Measurements from ENCODE around the gene EPGN. TPM values are rescaled to one million over a fixed set of nuclear protein-coding genes. Genes with fewer than 3 reads are reported as not detected.

The EPGN gene
- total and polyA plus RNA-seq, 2 of the 8 experiments (the other 6 are each of a cell fraction or from before 2014, with no cell fraction given): not detected

DNA sequence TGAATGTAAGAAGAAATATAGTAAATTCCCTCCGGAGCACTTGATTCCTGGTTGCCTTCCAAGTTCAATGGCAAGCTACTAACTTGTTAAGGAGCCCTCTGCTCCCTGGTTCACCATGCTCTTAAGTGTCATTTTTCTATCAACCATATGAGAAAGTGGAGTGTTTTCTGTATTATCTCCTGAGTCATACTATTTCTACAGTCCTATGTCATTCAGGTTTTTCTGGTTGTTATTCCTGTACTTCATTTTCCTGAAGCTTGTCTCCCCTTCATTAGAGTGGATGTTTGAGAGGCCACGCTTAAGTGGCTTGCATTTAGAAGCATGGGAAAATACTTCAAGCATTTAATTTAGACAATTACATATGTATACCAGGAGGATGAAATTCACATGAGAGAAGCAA is 14.7 kb upstream of the EPGN start:
- Histone ChIP-seq H2BK5ac (ENCODE audit: low read depth, low read length) (no peak overlapping the region), H2BK15ac (ENCODE audit: low read length) (no peak overlapping the region), H3K4ac (replicated peaks; ENCODE audit: insufficient read length, low read depth, low read length) (no peak overlapping the region), H3K79me1 (ENCODE audit: low read depth, low read length) (no peaks in the 10 kb centered on the region), H3K14ac (ENCODE audit: insufficient read length) (no peak overlapping the region), H2BK20ac (ENCODE audit: low read length) (no peak overlapping the region), H3K9me3 (ENCODE audit: insufficient read depth in 2 of 2, low read depth in 1 of 2, low read length in 1 of 2) (no peaks in the 10 kb centered on the region), H3K23me2 (ENCODE audit: low read depth, low read length) (no peaks in the 10 kb centered on the region), H3K23ac (ENCODE audit: insufficient read length) (no peak overlapping the region), H3K9ac (replicated peaks in 1 of 4; ENCODE audit: extremely low read depth in 1 of 4, low read depth in 3 of 4, low read length in 3 of 4) (no peak overlapping the region), H2BK12ac (ENCODE audit: low read depth, low read length) (no peak overlapping the region), H3K4me3 (ENCODE audit: extremely low read depth in 1 of 4, insufficient read depth in 2 of 4, low read depth in 3 of 4, low read length in 4 of 4) (no peak overlapping the region), H2BK120ac (replicated peaks; ENCODE audit: low read depth, low read length) (no peak overlapping the region), H4K20me1 (replicated peaks in 1 of 2; ENCODE audit: control insufficient read depth in 1 of 2, insufficient read depth in 2 of 2, low read length in 2 of 2) (no peaks in the 10 kb centered on the region), H3K27ac (ENCODE audit: low read depth, low read length) (no peak overlapping the region), H4K91ac (replicated peaks; ENCODE audit: insufficient read length, low read length) (no peak overlapping the region), H3K79me2 (ENCODE audit: control insufficient read depth in 1 of 2, insufficient read depth in 2 of 2, low read length in 2 of 2) (no peaks in the 10 kb centered on the region), H3K4me1 (replicated peaks in 1 of 4; ENCODE audit: control insufficient read depth in 3 of 4, insufficient read depth in 4 of 4, low read length in 3 of 4) (no peaks in the 10 kb centered on the region), H2AFZ (ENCODE audit: low read length) (no peak overlapping the region), H3K36me3 (ENCODE audit: control insufficient read depth in 2 of 4, insufficient read depth in 4 of 4, low read length in 3 of 4) (no peaks in the 10 kb centered on the region), H2AK5ac (ENCODE audit: low read depth, low read length) (no peak overlapping the region), H3K56ac (replicated peaks; ENCODE audit: insufficient read length, low read depth, low read length) (no peak overlapping the region), H3K4me2 (ENCODE audit: insufficient read depth in 1 of 2, low read depth in 2 of 2, low read length in 2 of 2) (no peak overlapping the region), H3K27me3 (replicated peaks in 1 of 4; ENCODE audit: control insufficient read depth in 3 of 4, extremely low read depth in 1 of 4, insufficient read depth in 3 of 4, low read length in 3 of 4) (no peaks in the 10 kb centered on the region), H4K5ac (ENCODE audit: insufficient read length, low read depth, low read length) (no peak overlapping the region), H3K18ac (ENCODE audit: extremely low read depth, low read length) (no peak overlapping the region), H4K8ac (ENCODE audit: extremely low read depth, insufficient read depth, low read length) (no peak overlapping the region)
- ChIA-PET POLR2A (ENCODE audit: partially characterized antibody) (no interaction called here), CTCF (ENCODE audit: partially characterized antibody) (interaction anchor here (0.7 to 0.8 kb wide), 2 partner anchors 12 to 19 kb away, joined by 3 read pairs; no protein-coding TSS in a partner anchor)
- WGBS, 2 experiments (ENCODE audit: extremely low coverage in 1 of 2, insufficient coverage in 1 of 2, insufficient read length in 1 of 2, insufficient replicate concordance in 2 of 2, low coverage in 1 of 2, low lambda C conversion rate in 2 of 2, missing lambda C conversion rate in 1 of 2): 87% methylated on average over 2 of the region's 2 CpGs; no CpG with 5 or more reads in 1 of the 2 experiments
- FAIRE-seq: no peak
- no peak for DNase-seq (ENCODE audit: low read depth in 1 of 2, low spot score in 2 of 2)
- TF ChIP-seq SP4 (IDR thresholded peaks at IDR 0.05; ENCODE audit: low read length) (no peak), NRF1 (IDR thresholded peaks at IDR 0.05; ENCODE audit: low read depth, low read length) (no peak), RFX5 (IDR thresholded peaks at IDR 0.05; ENCODE audit: borderline replicate concordance, low read depth, low read length) (no peak)

All from H1 (cell line).